GM21360 (cell line): ENCODE results near the gene FLII.

ENCODE experiments used
- ATAC-seq: cut with Tn5 transposase; IDR thresholded peaks from one replicate; pipeline ENCODE4 v1.9.1; 2021; ENCODE audit warnings: mild to moderate bottlenecking, moderate library complexity; ENCODE audit not compliant: unreplicated experiment

Gene FLII

GRCh38 chr17:18245038-18245776 lies 13.3 kb downstream of the FLII start:
- ATAC-seq: no peak

GRCh38 chr17:18241229-18241871 lies 17.2 kb downstream of the FLII start:
- ATAC-seq: no peak

- no peak for ATAC-seq
These were observed 18.1 kb downstream of the FLII start for GRCh38 chr17:18240449-18240848.

- ATAC-seq: no peak
These were observed 20.2 kb downstream of the FLII start for GRCh38 chr17:18238299-18238698.

- ATAC-seq: no peak
These were observed 21.1 kb downstream of the FLII start for GRCh38 chr17:18237461-18237860.

GRCh38 chr17:18236494-18236893 lies 22.0 kb downstream of the FLII start:
- no peak for ATAC-seq

GRCh38 chr17:18235743-18236256 lies 22.7 kb downstream of the FLII start:
- no peak for ATAC-seq

GRCh38 chr17:18234853-18235380 lies 23.6 kb downstream of the FLII start:
- ATAC-seq: no peak

GRCh38 chr17:18233803-18234518 lies 24.6 kb downstream of the FLII start:
- no peak for ATAC-seq

GRCh38 chr17:18231164-18231563 lies 27.4 kb downstream of the FLII start:
- ATAC-seq: no peak

- ATAC-seq: no peak
These were observed 28.0 kb downstream of the FLII start for GRCh38 chr17:18230288-18231141.

GRCh38 chr17:18229771-18230170 lies 28.8 kb downstream of the FLII start:
- no peak for ATAC-seq

- ATAC-seq: no peak
These were observed 29.3 kb downstream of the FLII start for GRCh38 chr17:18229254-18229653.

- ATAC-seq: no peak
These were observed 30.3 kb downstream of the FLII start for GRCh38 chr17:18228176-18228682.

GRCh38 chr17:18227635-18228034 lies 30.9 kb downstream of the FLII start:
- no peak for ATAC-seq

GRCh38 chr17:18226284-18226945 lies 32.1 kb downstream of the FLII start:
- no peak for ATAC-seq

GRCh38 chr17:18225642-18226283 lies 32.8 kb downstream of the FLII start:
- peak; percentile 28 for ATAC-seq

GRCh38 chr17:18225121-18225641 lies 33.4 kb downstream of the FLII start, which contains the start of gene LLGL1:
TSS of gene LLGL1 (plus strand) at chr17:18225635. CDS start at chr17:18225683, 48 bp downstream.
- peak; percentile 92 for ATAC-seq
